Natural killer cell (primary cell): ENCODE data around the gene VPS50. TPM values are rescaled to one million over a fixed set of nuclear protein-coding genes. Genes with fewer than 3 reads are reported as not detected.

Source experiments
- ATAC-seq, 3 donors: fragments of 150-1000 bp in 2 of 3; fragments of 200-7000 bp in 1 of 3; cut with Tn5 transposase; 1 replicate in 1 of 3; 2 replicates in 2 of 3; pipeline ENCODE4 v1.10.0; 2021; ENCODE audit warnings: mild to moderate bottlenecking in 2 of 3, moderate library complexity in 2 of 3
- DNase-seq, 2 donors: peaks; one replicate each; pipeline versions ENCODE4 v3.0.0 to v3.0.0-alpha.2; 2013 to 2021; ENCODE audit warnings: mixed read lengths in 1 of 2
- H3K27ac ChIP-seq: one replicate; pipeline ENCODE4 v1.5.1; 2013; ENCODE audit warnings: mild to moderate bottlenecking, low read length
- H3K27me3 ChIP-seq: one replicate; pipeline ENCODE4 v1.6.1; 2013; ENCODE audit warnings: low read length; ENCODE audit not compliant: control insufficient read depth, insufficient read depth
- H3K36me3 ChIP-seq: one replicate; pipeline ENCODE4 v1.6.1; 2013; ENCODE audit warnings: low read length; ENCODE audit not compliant: control insufficient read depth, insufficient read depth
- H3K4me1 ChIP-seq: one replicate; pipeline ENCODE4 v1.6.1; 2013; ENCODE audit warnings: low read length; ENCODE audit not compliant: control insufficient read depth, insufficient read depth
- H3K4me3 ChIP-seq: one replicate; pipeline ENCODE4 v1.5.1; 2013; ENCODE audit warnings: low read length
- H3K9me3 ChIP-seq: one replicate; pipeline ENCODE4 v1.6.1; 2013; ENCODE audit warnings: low read length; ENCODE audit not compliant: control insufficient read depth, insufficient read depth
- H3K27ac Mint-ChIP-seq, 2 donors: one replicate each; pipeline ENCODE4 v1.8.0; 2022; ENCODE audit warnings: mild to moderate bottlenecking in 2 of 2, mixed read lengths in 2 of 2, moderate library complexity in 1 of 2
- H3K27me3 Mint-ChIP-seq, 2 donors: one replicate each; pipeline ENCODE4 v1.8.0; 2022; ENCODE audit warnings: low read depth in 2 of 2, mixed read lengths in 2 of 2
- H3K36me3 Mint-ChIP-seq: one replicate; pipeline ENCODE4 v1.8.0; 2022; ENCODE audit warnings: mixed read lengths
- H3K4me1 Mint-ChIP-seq, 2 donors: one replicate each; pipeline ENCODE4 v1.8.0; 2022; ENCODE audit warnings: mixed read lengths in 2 of 2
- H3K4me3 Mint-ChIP-seq: one replicate; pipeline ENCODE4 v1.8.0; 2022; ENCODE audit warnings: mild to moderate bottlenecking, moderate library complexity, mixed read lengths
- H3K9me3 Mint-ChIP-seq, 2 donors: one replicate each; pipeline ENCODE4 v1.8.0; 2022; ENCODE audit warnings: mixed read lengths in 2 of 2
- WGBS: methylation state at CpG from one replicate; pipeline ENCODE4 v1.1.7; 2013; ENCODE audit warnings: missing lambda C conversion rate; ENCODE audit not compliant: insufficient coverage; 5-methylcytosine and 5-hydroxymethylcytosine counted together
- intact Hi-C: fragments of 100-400 bp; cut with micrococcal nuclease; formaldehyde crosslinking; loops from one replicate; pipeline ENCODE4 v1.14.2; 2022
- total RNA-seq, 4 donors: library from RNA; stranded (reverse); fragments of 120-200 nt in 1 of 4; gene quantifications; one replicate each; pipeline versions ENCODE4 v1.2.3 to v1.2.4, GENCODE V29; 2013 to 2022
- TF ChIP-seq, protein P1 (sequence below): fragments of 200-600 bp; IDR thresholded peaks from one replicate; pipeline ENCODE4 v1.8.0; 2022; ENCODE audit warnings: antibody characterized with exemption

Gene VPS50
- total RNA-seq, 3 donors from 2014 or later (not counting 1 experiment from before 2014, with no cell fraction given), result 29.0 to 32.8 (median 31.7) TPM

DNA sequence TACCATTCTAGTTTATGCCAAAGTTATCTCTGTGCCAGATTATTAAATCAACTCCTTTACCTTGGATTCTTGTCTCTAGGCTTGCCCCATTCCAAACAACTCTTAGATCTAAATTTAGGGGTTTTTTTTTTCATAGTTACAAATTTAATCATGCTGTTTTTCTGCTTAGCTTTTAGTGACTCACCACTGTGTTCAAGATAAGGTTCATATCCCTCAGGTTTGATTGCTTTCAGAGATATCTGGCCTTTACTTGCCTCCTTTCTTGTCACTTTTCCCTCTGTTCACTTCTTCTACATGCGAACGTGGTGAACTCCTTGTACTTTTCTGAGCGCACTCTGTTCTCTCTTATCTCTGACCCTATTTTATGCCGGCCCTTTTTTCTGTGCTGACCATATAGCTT is 78.2 kb downstream of the VPS50 start:
- Histone ChIP-seq H3K27me3 (no peaks in the 10 kb centered on the region), H3K4me1 (no peaks in the 10 kb centered on the region), H3K27ac (no peak overlapping the region), H3K9me3 (no peaks in the 10 kb centered on the region), H3K36me3 (peaks cover 51% of the 10 kb centered on the region), H3K4me3 (no peak overlapping the region)
- intact Hi-C loops, result no loop called here
- Mint-ChIP-seq H3K27ac (no peak overlapping the region), H3K4me1 (no peaks in the 10 kb centered on the region), H3K36me3 (peaks cover 7% of the 10 kb centered on the region), H3K27me3 (no peaks in the 10 kb centered on the region), H3K4me3 (no peak overlapping the region), H3K9me3 (no peaks in the 10 kb centered on the region)
- DNase-seq (no peak), ATAC-seq (no peak)
- TF ChIP-seq, protein P1, sequence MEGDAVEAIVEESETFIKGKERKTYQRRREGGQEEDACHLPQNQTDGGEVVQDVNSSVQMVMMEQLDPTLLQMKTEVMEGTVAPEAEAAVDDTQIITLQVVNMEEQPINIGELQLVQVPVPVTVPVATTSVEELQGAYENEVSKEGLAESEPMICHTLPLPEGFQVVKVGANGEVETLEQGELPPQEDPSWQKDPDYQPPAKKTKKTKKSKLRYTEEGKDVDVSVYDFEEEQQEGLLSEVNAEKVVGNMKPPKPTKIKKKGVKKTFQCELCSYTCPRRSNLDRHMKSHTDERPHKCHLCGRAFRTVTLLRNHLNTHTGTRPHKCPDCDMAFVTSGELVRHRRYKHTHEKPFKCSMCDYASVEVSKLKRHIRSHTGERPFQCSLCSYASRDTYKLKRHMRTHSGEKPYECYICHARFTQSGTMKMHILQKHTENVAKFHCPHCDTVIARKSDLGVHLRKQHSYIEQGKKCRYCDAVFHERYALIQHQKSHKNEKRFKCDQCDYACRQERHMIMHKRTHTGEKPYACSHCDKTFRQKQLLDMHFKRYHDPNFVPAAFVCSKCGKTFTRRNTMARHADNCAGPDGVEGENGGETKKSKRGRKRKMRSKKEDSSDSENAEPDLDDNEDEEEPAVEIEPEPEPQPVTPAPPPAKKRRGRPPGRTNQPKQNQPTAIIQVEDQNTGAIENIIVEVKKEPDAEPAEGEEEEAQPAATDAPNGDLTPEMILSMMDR, result no peak
- 92% methylated on average over 4 of the region's 4 CpGs for WGBS

DNA sequence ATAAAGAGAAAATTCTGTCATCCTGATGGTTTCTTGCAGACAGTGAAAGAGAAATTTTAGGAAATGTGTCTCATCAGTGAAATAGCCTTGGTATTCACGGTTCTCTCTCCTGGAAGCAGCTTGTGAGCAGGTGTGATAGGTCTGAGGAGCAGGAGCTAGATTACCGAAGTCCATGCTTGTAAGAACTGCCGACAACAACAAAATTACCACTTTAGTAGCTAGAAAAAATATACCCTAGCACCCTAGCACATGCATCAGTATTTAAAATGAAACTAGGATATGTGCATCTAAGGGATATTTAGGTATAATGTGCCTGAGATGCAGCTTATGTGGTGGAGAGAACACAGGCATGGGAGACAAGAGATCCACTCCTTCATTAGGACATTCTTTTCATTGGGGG is 82.3 kb downstream of the VPS50 start:
- TF ChIP-seq, protein P1, result no peak
- Mint-ChIP-seq H3K27me3 (no peaks in the 10 kb centered on the region), H3K27ac (no peak overlapping the region), H3K9me3 (no peaks in the 10 kb centered on the region), H3K36me3 (peaks cover 7% of the 10 kb centered on the region), H3K4me1 (no peaks in the 10 kb centered on the region), H3K4me3 (no peak overlapping the region)
- Histone ChIP-seq H3K36me3 (peaks cover 34% of the 10 kb centered on the region), H3K9me3 (no peaks in the 10 kb centered on the region), H3K4me1 (no peaks in the 10 kb centered on the region), H3K27ac (no peak overlapping the region), H3K27me3 (no peaks in the 10 kb centered on the region), H3K4me3 (no peak overlapping the region)
- intact Hi-C loops, result no loop called here
- ATAC-seq, result no peak
- WGBS, result 100% methylated on average over 1 of the region's 3 CpGs
- DNase-seq, result no peak

DNA sequence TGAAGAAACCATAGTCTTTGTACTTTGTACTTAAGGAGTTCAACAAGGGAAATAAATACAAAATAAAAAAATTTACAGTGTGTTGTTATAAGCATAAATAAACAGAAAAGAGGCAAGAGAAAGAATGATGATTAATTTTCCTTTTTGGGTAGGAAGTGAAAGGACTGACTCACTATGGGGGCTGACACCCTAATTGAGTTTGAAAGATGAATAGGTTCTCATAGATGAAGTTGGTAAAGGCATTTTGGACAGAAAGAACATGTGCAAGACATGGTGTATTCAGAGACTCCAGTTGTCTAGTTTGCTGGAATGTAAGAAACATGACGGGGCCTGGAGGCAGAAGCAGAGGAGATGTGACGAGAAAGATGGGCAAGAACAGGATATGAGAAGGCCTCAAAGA is 83.7 kb downstream of the VPS50 start:
- Histone ChIP-seq H3K4me1 (no peaks in the 10 kb centered on the region), H3K27ac (no peak overlapping the region), H3K4me3 (no peak overlapping the region), H3K9me3 (no peaks in the 10 kb centered on the region), H3K36me3 (peaks cover 26% of the 10 kb centered on the region), H3K27me3 (no peaks in the 10 kb centered on the region)
- intact Hi-C loops, result no loop called here
- H3K4me3 Mint-ChIP-seq, result no peak overlapping the region
- DNase-seq (no peak), ATAC-seq (no peak)
- WGBS, result 99% methylated on average over 2 of the region's 2 CpGs
- H3K27ac Mint-ChIP-seq, result no peak overlapping the region
- no peaks in the 10 kb centered on the region for H3K9me3 Mint-ChIP-seq
- TF ChIP-seq, protein P1, result no peak
- no peaks in the 10 kb centered on the region for H3K4me1 Mint-ChIP-seq
- no peaks in the 10 kb centered on the region for H3K27me3 Mint-ChIP-seq
- peaks cover 7% of the 10 kb centered on the region for H3K36me3 Mint-ChIP-seq

DNA sequence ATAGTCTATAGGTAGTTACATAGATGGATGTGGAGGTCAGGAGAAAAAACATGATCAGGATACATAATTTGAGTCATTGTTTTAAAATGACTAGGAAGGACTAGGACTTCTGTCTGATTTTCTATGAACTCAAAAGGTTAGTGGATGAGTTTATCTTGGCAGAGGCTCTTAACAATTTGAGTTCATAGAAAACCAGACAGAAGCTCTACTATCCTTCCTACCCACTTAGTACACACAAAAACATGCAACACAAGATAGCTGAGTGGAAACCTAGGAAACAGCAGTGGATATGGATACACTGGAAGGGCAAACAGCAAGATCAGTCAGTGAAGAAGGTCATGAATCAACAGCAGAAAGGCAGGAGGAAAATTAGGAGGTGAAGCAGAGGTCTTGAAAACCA is 84.6 kb downstream of the VPS50 start:
- H3K4me3 Mint-ChIP-seq, result no peak overlapping the region
- peaks cover 7% of the 10 kb centered on the region for H3K36me3 Mint-ChIP-seq
- no peak for ATAC-seq

More for the DNA sequence above, 84.6 kb downstream of the VPS50 start:
- intact Hi-C loops, result no loop called here
- H3K4me3 ChIP-seq, result no peak overlapping the region
- no peak for DNase-seq
- no peaks in the 10 kb centered on the region for H3K27me3 ChIP-seq
- no peak overlapping the region for H3K27ac ChIP-seq
- H3K36me3 ChIP-seq, result peaks cover 23% of the 10 kb centered on the region
- no peaks in the 10 kb centered on the region for H3K9me3 ChIP-seq
- TF ChIP-seq, protein P1, result no peak
- Mint-ChIP-seq H3K27ac (no peak overlapping the region), H3K27me3 (no peaks in the 10 kb centered on the region), H3K4me1 (no peaks in the 10 kb centered on the region), H3K9me3 (no peaks in the 10 kb centered on the region)
- no peaks in the 10 kb centered on the region for H3K4me1 ChIP-seq
